M059J (cell line): ENCODE data around the gene IQCE. TPM values are rescaled to one million over a fixed set of nuclear protein-coding genes. Genes with fewer than 3 reads are reported as not detected.
"Not testable (repeated sequence)": the region's sequence is repeated elsewhere in the genome, so short reads cannot be mapped to it uniquely, and the experiment has no call there.

Source experiments
- DNase-seq: peaks from one replicate; pipeline ENCODE4 v3.0.0-alpha.2; 2012; ENCODE audit warnings: low read depth
- total RNA-seq: library from RNA; depleted of rRNA; stranded (reverse); fragments of >200 nt; shearing (Covaris generic); gene quantifications from 2 replicates; pipeline ENCODE4 v1.2.3, GENCODE V29; 2014

The IQCE gene
- total RNA-seq, 1 experiment from 2014 or later, result 11.2 TPM

DNA sequence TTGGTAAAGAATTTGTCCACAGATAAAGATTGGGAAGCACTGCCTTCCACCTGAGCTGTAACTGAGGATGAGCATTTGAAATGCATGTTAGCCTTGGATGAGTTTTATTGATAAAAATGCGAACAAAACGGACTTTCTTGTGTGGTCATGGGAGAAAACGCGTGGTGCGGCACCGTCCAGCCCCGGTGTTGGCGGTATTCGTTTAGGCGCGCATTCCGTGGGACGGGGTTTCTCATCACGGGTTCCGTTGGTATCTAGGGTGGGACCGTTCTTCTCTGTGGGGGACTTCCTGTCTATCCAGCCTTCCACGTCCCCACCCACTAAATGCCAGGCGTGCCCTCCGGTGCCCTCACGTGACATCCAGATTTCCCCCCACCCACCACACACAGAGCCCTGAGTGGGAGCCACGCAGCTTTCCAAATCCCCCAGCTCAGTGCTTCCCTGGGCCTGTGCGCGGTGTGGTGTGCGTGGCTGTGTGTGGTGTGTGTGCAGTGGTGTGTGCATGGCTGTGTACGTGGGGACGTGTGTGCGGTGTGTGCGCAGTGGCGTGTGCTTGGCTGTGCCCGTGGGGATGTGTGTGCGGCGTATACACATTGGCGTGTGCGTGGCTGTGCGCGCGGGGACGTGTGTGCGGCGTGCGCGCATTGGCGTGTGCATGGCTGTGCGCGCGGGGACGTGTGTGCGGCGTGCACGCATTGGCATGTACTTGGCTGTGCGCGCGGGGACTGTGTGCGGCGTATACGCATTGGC is 18.1 kb downstream of the IQCE start:
- no peak for DNase-seq

DNA sequence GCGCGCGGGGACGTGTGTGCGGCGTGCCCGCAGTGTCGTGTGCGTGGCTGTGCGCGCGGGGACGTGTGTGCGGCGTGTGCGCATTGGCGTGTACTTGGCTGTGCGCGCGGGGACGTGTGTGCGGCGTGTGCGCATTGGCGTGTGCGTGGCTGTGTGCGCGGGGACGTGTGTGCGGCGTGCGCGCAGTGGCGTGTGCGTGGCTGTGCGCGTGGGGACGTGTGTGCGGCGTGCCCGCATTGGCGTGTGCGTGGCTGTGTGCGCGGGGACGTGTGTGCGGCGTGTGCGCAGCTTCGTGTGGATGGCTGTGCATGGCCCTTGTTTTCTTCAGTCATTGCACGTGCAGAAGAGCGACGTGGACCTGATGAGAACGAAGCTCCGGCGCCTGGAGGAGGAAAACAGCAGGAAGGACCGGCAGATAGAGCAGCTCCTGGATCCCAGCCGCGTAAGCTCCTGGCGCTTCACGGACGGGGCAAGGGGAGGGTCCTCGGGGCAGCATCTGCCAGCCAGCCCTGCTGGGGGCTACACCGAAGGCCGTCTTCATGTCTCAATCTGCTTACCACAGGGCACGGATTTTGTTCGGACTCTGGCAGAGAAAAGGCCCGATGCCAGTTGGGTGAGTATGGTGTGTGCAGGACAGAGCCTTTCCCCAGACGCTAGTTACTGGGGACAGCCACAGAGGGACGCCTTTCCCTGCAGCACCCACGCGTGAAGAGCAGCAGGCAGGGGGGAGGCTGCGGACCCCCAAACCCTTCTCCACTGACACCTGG is 19.3 kb downstream of the IQCE start:
- no peak for DNase-seq

DNA sequence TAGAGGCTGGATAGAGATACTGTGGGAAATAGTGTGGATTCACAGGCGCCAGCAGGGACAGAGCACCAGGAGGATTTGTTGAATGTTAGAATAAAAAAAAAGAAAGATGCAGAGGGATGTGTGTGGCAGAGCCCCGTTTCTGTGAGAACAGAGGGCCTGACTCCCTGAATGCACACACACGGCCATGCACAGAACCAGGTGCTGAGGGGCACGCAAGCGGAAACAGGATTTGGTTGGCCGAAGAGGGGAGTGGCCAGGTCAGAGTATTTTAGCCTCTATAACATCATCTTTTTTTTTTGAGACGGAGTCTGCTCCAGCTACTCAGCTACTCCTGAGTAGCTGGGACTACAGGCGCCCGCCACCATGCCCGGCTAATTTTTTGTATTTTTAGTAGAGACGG is 21.9 kb downstream of the IQCE start:
- DNase-seq, result no peak

DNA sequence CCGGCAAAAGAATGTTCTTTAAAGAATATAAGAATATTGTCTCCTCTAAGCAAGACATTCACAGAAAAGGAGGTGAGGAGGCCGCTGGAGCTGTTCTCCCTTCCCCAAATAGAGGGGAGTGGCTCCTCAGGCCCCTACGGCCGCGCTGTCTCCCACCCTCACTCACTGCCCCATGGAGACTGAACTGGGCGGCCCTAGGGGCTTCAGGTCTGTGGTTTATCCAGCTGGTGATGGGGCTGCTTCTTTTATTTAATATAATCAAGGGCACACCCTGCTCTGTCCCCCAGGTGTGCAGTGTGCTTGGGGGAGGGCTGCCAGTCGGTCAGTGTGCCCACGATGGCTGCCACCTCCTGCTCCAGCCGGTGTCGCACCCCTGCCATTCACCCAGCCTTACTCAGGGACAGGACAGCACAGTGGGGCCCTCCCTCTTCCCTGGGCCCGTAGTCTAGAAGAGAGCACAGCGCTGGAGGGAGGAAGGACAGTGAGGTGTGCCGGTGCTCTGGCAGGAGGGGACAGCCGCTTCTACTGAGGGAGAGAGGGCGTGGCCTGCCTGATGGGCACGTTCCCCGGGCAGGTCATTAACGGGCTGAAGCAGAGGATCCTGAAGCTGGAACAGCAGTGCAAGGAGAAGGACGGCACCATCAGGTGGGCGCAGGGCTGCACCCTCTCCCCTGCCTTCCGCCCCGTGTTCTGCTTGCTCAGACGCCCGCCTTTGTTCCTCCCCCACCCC is 23.4 kb downstream of the IQCE start:
- DNase-seq, result no peak

DNA sequence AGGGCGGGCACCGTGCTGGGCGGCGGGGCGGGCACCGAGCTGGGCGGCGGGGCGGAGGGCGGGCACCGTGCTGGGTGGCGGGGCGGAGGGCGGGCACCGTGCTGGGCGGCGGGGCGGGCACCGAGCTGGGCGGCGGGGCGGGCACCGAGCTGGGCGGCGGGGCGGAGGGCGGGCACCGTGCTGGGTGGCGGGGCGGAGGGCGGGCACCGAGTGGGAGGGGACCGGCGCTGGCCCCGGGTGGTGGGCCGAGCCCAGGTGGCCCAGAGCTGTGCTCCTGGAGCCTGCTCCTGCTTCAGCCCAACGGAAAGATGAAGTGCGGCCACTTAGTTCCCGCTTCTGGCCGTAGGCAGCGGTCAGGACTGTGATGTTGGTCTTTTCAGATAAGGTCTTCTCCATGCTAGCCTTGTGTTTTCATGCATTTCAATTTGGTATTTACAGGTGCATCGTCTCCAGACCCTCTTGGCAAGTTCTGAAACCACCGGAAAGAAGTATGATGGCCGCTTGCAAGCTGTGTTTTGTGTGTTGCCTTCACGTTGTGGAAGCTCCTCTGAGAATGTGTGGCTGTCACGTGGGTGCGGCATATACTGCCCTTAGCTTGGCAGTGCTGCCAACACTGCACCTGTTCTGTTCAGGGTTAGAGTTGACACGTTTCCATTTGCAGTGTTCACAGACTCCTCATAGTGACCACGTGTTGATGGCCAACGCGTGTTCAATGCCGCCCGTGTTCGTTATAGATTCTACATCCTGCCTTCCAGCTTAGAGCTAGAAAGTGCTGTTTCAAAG is 25.2 kb downstream of the IQCE start:
- no peak for DNase-seq

DNA sequence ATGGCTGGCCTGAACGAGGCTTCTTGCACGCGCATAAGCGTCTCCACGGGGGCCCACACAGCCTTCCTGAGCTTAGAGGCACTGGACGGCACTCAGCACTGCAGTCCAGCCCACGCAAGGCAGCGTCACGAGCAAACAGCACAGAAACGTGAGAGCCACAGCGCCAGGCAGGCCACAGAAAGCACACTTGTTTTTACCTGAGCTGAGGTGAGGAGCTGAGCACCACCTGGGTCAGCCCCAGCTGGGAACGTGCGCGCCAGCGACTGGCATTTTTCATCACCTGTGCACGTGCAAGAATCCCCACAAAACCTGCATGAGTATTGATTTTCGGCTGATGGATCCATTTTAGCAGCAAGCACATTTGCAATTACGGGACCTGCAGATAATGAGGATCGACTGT is 26.7 kb downstream of the IQCE start:
- DNase-seq, result no peak

DNA sequence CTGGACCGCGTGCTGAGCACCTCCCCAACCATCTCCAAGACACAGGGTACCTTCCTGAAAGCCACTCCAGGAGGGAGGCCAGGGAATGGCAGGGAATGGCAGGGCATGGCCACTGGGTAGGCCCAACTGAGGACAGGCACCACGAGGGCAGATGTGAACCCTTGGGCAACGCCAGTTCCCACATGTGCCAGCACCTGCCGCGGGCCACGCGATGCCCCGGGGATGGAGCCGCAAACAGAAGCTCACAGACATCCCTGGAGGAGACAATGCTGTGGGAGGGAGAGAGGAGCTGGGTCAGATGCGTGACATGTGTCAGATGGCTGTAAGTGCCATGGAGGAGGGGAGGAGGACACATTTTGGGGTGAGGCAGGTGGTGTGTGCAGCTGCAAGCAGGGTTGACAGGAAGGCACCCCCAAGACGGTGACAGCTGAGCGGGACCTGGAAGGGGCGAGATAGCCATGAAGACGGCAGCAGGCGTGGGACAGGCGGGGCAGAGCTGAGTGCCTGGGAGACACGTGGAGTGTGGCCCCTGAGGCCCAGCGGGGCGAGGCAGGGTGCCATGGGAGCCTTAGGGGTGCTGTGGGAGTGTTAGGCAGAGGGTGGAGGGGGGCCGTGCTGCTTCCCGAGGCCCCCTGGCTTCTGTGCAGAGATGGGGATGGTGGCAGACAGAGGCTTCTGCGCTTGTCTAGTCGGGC is 27.7 kb downstream of the IQCE start:
- DNase-seq, result no peak

DNA sequence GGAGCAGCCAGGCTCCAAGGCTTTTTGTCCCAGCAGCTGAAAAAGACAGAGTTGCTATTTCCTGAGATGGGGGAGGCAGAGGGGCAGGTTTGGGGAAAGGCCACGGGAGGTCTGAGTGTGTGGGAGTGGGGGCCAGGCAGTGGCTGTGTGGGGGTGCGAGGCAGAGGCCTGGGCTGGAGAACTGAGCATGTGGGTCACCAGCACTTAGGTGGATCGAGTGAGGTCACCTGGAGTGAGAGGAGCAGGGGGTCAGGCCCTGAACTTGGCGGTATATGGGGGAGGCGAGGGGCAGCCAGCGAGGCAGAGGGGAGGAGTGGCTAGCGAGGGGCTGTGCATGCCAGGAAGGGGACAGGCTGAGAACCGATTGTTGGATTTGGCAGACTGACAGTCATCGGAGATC is 28.4 kb downstream of the IQCE start:
- no peak for DNase-seq

DNA sequence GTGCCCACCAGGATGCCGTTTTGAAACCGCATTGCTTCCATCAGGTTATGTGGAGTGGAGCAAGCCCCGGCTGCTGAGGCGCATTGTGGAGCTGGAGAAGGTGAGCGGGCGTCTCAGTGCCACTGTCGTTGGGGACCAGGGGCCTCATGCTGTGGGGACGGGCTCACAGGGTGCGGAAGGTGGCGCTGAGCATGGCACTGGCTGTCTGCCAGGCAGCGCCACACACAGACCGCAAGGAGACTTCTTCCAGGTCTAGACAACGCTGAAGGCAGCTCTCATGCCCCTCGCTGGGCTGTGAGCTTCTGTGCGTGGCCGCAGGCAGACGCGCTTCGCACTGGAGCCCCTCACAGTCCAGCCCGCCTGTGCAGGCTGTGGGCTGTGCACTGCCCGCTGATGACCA is 29.0 kb downstream of the IQCE start:
- DNase-seq, result no peak

DNA sequence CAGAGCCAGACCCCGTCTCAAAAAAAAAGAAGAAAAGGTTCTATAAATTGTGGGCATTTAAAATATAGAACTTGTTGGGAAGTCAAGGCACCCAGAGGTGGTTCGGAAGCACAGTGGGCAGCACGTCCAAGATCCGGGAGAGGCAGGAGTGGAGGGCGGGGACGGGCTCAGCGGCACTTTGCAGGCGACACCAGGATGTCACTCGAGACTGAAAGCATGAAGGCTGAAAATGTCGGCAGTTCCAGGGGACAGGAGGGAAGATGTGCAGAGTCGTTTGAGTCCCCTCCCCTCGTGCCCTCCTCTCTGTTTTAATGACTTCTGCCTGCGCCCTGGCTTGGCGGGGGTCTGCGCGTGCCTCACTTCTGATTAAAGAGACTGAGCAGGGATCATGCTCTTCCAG is 30.6 kb downstream of the IQCE start:
- DNase-seq, result no peak

DNA sequence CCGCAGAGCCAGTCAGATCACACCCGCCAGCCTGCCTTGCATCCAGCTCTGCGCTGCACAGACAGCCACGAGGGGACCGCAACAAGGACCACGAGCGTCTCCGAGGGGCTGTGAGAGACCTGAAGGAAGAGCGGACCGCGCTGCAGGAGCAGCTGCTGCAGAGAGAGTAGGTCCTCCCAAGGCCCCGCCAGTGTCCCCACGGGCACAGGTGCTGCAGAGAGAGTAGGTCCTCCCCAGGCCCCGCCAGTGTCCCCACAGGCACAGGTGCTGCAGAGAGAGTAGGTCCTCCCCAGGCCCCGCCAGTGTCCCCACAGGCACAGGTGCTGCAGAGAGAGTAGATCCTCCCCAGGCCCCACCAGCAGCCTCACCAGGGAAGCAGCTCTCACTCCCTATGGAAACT is 31.2 kb downstream of the IQCE start:
- DNase-seq, result not testable (repeated sequence)

DNA sequence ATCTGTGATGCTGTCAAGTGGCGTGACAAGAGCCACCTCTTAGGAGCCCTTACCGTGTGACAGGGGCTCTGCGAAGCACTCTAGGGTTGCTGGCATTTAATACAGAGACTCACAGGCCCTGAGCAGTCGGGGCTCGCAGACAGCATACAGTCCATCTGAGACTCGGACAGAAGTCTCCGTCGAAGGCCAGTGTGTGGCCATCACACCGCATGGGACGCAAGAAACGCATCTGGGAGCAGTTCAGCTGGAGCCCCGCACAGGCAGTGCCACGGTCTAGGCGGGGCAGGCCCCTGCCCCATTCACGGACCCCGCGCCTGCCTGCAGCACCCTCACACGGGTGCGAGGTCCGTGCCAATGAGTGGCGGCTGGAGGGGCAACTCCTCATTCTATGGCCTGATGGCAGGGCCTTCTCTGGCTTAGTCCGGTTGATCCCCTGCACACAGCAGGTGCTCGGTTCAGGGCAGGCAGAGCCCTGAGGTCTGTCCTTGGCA is 33.6 kb downstream of the IQCE start:
- DNase-seq, result no peak

DNA sequence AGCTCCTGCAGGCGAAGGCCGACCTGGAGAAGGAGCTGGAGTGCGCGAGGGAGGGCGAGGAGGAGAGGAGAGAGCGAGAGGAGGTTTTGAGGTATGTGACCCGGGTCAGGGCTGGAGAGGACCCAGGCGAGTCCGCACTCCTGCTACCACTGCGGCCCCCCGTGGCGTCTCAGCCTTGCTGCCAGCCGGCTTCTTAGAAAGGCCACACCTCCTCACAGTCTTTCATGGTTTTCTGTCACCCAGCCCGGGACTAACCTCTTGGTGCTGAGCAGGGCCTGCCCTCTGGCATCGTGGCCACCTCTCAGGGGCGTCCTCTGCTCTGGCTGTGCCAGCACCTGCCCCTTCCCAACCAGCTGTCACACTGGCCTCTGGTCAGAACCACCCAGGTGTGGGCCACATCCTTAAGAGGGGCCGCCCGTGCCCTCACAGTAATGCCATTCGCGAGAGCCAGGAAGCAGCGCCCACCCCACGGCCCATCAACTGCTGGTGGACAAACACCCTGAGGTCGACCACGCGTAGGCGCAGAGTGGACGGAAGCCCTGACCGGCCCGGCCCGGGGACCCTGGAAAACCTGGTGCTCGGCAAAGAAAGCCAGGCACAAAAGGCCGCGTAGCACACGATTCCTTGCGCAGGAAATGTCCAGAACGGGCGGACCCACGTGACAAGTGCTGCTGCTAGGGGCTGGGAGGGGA is 34.4 kb downstream of the IQCE start:
- no peak for DNase-seq

DNA sequence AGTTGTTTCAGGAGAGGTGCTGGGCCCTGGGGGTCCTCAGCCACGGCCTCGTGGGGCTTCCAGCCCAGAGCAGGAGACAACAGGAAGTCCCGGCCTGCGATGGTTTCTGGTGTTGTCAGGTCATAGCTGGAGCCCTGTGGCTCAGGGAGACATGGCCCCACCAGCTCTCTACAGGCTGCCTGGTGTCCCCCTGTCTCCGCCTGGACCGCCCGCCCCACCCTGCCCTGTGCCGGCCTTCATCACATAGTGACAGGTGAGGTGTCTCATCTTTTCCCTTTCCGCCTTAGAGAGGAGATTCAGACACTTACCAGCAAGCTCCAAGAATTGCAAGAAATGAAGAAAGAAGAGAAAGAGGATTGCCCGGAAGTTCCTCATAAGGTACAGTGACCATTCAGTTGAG is 35.8 kb downstream of the IQCE start:
- no peak for DNase-seq

DNA sequence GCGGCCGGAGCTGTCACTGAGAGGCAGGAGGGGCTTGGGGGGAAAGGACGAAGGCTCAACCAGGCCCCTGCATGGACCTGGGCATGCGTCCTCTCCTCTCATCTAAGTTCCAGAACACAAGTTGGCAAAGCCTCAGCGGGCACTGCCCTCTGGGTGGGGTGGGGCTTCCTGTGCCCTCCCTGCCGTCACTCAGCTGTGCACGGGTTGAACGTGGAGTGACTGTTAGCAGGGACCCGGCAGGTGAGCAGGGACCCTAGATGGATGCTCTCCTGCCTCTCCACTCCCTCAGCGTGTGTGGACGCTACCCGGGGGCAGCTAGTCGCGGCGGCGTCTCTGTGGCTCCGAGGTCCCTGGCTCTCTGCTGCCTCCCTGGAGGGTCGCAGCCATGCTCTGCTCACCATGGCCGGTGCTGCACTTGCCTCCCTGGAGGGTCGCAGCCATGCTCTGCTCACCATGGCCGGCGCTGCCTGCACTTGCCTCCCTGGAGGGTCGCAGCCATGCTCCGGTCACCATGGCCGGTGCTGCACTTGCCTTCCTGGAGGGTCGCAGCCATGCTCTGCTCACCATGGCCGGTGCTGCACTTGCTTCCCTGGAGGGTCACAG is 36.6 kb downstream of the IQCE start:
- no peak for DNase-seq

DNA sequence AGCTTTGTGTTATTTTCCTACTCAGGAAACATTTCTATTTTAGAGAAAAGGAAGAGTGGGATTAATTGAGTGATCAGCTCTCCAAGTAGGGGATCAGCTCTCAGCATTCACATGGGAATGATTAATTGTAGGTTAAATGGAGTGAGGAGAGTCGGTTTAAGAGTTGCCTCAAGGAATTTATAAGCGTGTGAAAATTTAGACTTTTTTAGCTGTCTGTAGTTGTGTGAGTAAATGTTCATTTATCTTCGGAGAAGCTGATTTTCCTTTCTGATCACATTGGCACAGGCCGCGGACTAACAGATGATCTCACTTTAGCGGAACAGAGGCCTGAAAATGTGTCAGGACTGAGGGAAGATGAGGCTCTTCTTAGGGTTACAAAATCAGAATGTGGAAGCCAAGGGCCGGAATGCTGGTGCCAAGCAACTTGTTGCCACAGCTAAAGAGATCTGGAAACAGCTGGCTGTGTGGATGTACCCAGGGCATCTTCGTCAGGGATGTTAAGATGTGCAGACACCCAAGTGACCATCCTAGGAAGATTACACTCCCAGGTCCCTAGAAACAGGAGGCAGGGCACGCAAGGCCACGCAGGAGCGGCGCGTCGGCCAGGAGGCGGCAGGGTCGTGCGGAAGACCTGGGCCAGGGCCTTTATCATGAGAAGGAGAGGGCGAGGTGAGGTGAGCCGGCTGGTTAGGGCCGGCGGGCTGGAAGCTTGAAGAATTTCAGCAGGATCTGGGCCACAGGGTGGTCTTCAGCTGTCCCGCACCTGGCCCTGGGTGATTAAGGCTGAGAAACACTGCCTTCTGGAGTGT is 37.9 kb downstream of the IQCE start:
- no peak for DNase-seq

DNA sequence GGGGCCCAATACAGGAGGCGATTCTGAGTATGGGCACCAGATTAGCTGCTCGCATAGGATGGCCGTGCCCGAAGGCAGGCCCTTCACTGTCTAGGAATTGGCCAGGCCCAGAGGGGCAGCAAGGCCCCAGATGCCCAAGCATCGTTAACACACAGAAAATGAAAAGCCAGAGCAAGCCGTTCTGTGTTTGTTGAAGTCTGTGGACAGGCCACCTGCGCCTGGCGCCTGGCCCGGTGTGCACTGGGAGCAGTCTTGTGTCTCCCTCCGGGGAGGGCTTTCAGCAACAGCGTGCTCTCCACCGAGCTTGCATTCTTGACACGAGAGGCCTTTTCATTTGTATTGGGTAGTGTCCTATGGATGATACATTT is 38.5 kb downstream of the IQCE start:
- no peak for DNase-seq

DNA sequence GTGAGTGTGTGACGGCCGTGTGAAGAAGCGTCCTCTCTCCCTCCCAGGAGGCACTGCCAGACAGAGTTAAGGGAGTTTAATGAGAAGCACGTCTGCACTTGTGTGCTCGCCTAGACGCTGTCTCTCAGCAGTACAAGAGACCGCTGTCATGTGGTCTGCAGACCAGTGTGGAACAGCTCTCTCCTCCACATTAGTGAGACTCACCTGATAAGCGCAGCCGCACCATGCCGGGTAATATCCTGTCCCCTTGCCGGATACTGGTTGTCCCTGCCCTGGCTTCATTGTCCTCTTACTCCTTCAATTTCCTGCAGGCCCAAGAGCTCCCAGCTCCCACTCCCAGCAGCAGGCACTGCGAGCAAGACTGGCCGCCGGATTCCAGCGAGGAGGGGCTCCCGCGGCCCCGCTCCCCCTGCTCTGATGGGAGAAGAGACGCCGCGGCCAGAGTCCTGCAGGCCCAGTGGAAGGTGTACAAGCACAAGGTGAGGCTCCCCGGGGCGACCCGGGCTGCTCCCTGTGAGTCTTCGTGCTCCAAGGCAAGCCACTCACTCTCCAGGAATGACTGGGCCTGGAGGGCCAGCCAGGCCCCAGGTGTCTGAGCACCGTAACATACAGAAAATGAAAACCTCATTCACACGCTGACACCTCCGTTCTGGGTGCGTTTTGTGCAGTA is 39.5 kb downstream of the IQCE start:
- no peak for DNase-seq

DNA sequence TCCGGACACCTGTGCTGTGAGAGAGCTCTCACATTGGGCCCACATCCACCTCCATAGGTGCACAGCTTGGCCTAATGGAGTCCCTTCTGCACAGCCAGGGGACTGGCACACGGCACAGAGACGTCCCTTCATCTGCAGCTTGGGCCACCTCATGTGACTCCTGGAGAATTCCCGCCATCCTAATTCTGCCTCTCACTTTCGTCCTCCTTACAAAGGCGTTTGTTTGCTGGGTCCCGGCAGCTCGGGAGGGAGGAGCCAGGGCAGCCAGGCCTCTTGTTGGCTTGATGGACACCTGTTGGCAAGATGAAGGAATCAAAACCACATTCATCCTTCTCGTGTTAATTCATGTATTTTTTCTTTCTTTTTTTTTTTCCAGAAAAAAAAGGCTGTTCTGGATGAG is 42.3 kb downstream of the IQCE start:
- no peak for DNase-seq
